Activated T-cell treated with anti-CD3 and anti-CD28 coated beads, Interleukin-2, amount 50 U/mL, for 1 hour (primary cell): Measurements from ENCODE around the gene DYRK1A.

Source experiments
- DNase-seq: peaks from one replicate; pipeline ENCODE4 v3.0.0-alpha.2; 2020

The DYRK1A gene

DNA sequence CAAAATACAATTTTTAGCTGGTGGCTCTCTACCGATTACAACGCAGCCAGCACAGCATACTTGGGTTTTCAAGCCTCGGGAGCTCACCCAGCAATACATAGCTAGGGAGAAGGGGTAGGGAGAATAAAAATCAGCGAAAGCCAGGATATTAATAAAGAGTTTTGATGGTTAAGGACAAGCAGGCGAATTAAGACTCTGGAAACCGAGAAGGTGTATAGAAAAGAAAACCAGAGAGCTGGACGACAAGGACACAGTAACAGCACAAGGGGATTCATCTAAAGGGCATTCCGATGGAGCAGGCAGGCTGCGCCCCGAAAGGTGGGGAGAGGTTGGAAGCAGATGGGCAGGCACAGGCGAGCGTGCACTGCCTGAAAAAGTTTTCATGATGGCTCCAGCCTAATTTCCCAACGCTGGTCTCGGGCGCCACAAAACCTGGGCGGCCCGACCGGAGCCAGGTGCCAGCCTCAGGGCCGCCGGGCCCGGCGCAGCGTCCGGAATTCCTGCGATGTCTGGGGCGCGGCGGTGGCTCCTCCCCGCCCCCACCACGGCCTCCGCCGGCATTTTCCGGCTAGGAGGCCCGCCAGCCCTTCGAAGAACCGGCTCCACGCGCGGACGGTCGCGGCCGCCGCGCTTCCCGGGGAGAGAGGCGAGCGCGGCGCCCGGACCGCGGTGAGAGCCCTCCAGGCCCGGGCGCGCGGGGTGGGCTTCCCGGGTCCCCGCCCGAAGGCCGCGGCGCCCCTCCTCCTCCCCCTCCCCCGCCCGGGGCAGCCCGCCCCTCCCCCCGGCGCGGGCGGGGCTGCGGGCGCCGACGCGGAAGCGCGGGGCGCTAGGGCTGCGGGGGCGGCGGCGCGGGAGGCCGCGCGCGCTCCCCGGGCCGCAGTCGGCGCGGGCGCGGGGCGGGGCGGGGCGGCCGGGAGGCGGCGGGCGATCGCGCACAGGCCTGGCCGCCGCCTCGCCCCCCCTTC lies 774 bp upstream of the DYRK1A start:
- peak; percentile 80 for DNase-seq

DNA sequence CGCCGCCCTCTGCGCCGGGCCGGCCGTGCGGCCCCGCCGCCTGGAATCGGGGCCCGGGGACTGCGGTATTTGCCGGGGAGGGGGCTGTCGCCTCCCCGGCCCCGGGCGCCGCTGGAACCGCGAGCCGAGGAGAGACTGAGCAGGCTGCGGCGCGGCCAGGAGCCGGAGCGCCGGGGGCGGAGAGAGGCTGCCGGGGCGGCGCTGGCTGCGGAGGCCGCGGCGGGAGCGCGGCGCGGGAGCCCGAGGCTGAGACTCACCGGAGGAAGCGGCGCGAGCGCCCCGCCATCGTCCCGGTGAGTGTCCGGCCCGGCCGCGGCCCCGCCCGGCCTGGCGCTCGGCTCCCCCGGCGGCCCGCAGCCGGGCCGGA lies 746 bp downstream of the DYRK1A start:
- no peak for DNase-seq

DNA sequence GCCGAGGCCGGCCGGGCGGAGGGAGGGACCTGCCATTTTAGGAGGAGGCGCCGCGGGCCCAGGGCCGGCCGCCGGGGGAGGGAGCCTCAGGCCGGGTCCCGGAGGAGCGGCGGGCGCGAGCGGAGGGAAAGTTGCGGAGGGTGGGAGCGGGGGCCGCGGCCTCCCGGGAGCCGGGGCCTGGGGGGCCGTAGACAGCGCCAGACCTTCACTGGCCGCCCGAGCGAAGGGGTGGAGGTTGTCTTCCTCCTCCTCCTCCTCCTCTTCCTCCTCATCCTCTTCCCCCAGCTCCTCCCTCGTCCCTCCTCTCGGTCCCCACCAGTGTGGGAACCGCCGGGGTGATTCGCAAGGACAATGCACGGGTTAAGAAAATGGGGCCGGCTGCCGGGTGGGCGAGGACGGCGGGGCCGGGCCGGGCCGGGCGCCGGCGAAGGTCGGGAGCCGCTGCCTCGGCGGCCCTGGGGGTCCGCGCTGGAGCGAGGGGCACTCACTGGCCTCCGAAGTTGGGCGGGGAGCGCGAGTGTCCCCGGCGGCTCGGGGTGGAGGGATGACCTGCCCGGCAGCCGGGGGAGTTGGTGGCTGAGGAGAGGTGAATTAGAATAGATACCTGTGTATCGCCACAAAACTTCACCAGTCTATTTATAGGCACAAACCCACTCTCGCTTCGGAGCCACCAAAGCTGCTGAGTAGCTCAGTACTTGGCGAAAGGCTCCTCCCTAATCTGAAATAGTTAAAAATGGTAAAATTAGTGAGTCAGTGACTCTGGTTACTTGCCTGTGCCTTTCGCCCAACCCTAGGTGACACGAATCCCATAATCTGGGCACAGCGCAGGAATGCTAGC lies 1.3 kb downstream of the DYRK1A start:
- peak; percentile 50 for DNase-seq

GRCh38 chr21:37368541-37369279 lies 2.1 kb downstream of the DYRK1A start:
- no peak for DNase-seq

DNA sequence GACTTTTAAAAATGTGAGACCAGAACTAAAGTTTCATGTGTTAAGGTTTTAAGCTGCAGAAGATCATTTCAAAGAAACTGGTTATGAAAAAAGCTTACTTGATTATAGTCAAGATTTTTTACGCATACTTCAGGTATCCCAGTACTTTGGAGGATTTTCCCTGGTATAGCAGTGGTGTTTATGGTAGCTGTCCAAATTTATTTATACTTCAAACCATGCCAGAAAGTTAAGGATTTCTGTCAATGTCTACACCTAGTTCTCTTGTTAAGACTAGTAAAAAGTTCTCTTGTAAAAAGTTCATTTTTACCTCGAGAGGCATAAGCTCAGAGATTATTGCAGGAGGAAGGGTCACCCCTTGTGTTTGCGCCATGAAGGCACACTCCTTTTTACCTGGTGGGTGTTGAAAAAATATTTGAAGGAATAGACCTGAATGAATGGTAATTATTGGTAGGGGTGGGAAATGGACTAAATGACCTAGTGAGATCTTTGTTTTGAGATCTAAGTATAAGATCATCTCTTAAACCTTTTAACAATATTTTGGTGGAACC lies 2.8 kb downstream of the DYRK1A start:
- no peak for DNase-seq

DNA sequence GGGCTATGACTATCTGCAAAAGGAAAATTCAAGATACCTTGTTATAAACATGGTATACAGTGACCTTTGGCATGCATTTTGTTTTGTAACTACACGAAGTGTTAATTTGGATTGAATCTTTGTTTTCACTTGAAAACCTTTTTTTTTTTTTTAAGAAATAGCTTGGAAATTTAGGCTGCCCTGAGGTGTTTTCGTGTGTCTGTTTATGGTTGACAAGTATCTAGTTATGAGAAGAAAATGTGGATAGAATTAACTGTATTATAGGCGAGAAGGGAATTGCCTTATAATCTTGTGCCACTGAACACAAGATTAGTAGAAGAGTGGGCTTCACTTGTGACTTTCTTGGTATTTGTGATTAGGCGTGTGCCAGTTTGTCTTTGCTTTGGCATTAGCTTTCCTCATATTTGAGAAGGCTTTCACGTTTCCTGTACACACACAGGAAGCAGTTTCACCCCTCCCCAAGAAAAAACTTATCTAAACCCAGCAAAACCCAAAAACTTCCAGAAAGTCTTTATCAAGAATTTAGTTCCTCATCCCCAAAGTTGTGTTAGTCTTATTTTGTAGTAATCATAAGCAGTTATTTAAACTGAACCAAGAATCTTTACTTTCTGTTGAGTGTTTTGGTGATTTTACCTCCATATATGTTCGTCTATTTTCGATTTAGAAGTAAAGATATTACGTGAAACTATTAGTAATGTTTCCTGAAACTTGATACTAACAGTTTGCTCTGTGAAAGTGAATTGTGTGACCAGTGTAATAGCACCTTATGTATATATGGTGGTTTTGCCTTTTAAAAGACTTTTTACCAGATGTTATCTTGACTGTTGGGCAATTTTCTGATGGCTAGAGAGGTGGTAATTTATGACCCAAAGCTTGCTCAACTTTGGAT lies 3.8 kb downstream of the DYRK1A start:
- no peak for DNase-seq

GRCh38 chr21:37371041-37371397 lies 4.4 kb downstream of the DYRK1A start:
- no peak for DNase-seq

- DNase-seq: no peak
Measured at GRCh38 chr21:37372127-37372731, 5.7 kb downstream of the DYRK1A start.

DNA sequence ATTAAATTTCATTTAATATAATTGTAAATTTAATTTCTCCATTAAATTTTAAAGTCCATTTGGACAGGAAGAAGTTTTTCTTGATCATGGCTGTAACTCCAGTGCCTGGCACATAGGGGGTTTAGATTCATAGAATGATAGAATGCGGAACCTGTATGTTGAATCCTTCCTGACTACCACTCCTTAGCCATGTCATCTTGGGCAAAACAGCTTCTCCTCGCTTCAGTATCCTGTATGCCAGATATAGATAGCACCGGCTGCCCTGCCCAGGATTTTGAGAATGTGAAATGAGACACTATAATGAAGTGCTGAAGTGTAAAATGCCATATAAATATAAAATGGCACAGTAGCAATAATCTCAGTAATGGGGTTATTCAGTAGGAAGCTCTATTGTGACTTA lies 6.4 kb downstream of the DYRK1A start:
- no peak for DNase-seq

DNA sequence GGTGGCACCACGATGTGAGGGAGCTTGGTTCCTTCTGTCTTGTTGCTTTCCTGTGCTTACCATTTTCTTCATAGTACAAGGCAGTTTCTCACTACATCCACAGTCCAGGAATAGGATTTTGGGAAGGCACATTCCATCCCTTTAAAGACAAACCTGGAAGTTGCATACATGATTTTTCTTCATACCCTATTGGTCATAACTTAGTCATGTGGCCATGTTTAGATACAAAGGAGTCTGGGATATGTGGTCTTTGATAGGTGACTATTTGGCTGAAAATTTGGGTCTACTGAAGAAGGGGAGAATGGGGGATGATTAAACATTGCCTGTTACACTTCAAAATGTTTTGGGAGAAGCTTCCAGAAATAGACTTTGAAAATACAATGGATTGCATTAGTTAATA lies 7.0 kb downstream of the DYRK1A start:
- DNase-seq: no peak

DNA sequence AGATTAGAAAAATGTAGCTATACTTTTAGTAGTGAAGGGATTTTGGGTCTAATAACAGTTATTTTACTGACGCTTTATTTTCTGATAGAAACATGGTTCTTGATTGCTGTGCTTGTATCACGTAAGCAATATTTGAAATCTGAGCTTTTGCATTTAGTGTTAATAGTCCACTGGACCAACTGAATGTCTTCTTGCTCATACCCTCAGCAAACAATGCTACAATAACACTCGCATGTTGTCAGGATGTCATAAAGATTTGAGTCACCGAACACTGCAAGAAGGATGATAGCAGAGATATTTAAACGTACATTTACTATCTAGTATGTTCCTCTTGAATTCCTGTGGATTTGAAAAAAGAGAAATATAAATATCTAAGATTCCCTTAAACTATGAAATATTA lies 7.5 kb downstream of the DYRK1A start:
- DNase-seq: no peak

DNA sequence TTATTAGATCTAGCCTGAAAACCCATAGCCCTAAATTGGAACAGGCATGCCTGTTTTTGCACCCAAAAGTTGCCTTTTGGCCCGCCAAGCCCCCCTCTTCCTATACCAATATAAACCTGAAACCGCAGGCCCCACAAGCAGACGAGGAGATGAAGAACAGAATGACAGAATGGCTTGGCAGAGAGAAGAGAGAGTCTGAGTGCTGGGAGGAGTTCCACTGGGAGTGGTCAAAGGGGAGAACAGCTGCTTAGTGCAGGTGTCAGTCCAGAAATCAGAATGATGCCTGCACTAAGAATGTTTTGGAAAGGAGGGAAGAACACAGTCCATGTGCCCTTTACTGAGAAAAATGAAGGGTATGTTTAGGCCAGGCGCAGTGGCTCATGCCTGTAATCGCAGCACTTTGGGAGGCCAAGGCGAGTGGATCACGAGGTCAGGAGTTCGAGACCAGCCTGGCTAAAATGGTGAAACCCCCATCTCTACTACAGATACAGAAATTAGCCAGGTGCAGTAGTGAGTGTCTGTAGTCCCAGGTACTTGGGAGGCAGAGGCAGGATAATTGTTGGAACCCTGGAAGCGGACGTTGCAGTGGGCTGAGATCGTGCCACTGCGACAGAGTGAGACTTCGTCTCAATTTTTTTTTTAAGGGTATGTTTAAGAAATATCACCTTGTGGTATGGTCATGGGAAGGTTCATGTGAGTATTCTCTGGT lies 9.4 kb downstream of the DYRK1A start:
- DNase-seq: no peak

- DNase-seq: no peak
Measured at GRCh38 chr21:37378700-37379139, 12.1 kb downstream of the DYRK1A start.

DNA sequence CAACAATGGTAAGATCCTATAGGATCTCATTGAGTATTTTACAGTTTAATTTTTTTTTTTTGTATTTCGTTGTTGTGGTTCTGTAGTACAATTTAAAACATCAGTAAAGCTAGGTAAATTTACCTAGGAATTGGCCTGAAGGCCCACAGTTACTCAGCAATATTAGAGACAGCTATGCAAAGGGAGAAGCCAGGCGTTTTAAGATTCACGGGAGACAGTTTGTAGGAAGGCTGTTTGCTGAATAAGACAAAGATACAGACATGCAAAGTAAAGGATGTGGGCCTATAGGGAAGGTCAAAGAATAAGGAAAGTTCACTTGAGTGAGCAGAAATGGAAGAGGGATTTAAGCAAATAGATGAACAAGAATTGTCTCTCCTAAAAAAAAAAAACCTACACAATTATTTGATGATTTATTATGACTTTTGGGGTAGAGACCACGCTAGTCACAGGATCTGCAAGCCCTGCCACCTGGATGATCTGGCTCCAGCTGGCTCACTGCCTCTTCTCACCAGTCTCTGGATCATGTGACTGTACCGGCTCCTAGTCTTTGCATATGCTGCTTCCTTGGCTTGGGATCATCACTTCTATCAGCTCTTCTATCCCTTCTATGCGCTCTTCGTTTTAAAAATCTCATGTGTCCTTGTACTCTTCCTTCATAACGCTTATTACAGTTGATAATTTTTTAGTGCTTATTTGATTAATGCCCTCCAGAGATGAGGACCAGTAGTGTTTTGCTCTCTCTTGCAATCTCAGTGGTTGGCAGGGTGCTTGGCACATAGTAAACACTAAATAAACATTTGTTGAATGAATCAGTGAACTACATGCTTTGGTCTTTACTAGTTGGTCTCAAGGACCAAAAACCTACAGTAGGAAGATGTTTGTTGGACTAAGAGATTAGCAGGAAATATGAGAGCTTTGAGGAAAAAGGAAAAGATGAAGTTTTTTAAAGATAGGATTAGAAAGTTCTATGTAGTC lies 14.1 kb downstream of the DYRK1A start:
- no peak for DNase-seq

- no peak for DNase-seq
Measured at GRCh38 chr21:37381883-37382585, 15.5 kb downstream of the DYRK1A start.

DNA sequence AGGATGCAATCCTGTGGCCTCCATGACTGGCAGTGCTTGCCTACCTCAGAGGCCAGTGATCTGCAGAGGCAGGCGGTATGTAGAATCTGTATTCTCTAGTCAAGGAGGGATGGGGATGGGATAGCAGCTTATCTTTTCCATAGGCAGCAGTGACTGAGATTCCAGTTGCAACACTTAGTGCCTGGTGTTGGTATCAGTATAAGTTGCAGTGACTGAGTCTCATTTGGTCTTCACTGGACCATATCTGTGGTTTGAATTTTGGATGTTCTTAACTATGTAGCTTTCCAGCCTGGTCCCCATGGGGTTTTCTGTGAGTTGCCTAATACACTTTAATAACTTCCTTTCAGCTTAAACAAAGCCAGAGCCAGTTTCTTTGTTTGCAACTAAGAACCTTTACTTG lies 16.5 kb downstream of the DYRK1A start:
- no peak for DNase-seq

DNA sequence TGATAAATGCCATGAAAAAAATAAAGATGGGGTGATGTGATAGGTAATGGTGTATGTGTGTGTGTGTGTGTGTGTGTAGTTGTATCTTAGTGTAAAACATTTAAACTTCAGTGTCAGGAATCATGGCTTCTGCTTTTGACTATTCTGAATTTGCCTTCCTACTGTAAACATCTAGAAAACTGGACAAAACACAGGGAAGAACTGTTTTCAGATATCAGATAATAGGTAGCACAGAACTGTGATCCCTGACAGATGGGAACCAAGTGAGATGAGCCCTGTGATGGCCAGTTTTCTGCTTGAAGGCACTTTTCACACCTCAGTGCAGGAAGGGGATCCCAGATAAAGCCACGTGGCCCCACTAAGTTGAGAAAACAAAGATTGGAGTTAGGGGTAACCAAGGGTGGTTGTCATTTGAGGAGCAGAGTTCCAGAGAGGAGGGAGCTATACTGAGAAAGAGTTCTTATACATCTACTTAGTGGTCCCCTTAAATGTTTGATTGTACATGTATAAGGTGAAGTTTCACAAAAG lies 17.3 kb downstream of the DYRK1A start:
- DNase-seq: no peak

DNA sequence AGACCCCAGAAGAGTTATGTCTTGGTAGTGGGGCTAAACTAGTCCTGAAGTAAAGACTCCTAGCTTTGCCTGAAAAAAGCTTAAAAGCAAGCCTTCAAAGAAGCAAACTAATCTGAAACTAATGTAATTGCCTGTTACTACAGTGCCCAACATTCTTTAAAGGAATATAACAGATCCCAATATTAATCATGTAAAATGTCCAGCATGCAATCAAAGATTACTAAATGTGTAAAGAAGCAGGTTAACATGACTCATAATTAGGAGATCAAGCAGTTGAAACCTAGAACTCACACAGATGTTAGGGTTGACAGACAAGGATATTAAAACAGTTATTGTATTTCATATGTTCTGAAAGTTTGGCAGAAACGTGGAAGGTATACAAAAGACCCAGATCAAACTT lies 17.8 kb downstream of the DYRK1A start:
- DNase-seq: no peak
